Chondrocyte (in vitro differentiated cells): ENCODE data around the gene CNKSR3. TPM values are rescaled to one million over a fixed set of nuclear protein-coding genes. Genes with fewer than 3 reads are reported as not detected.
A peak's percentile ranks its signal among the peaks of the same experiment; 100 is the strongest.

Source experiments
- DNase-seq: peaks from one replicate; pipeline ENCODE4 v3.0.0; 2021; ENCODE audit warnings: mixed read lengths, low spot score
- H3K27ac Mint-ChIP-seq: one replicate; pipeline ENCODE4 v1.8.0; 2021; ENCODE audit warnings: mild to moderate bottlenecking, moderate library complexity, mixed read lengths; ENCODE audit not compliant: unreplicated experiment
- H3K27me3 Mint-ChIP-seq: 2 replicates; pipeline ENCODE4 v1.8.0; 2021; ENCODE audit warnings: low read depth, mixed read lengths
- H3K36me3 Mint-ChIP-seq: 2 replicates; pipeline ENCODE4 v1.8.0; 2021; ENCODE audit warnings: low read depth, mixed read lengths
- H3K4me1 Mint-ChIP-seq: 2 replicates; pipeline ENCODE4 v1.8.0; 2021; ENCODE audit warnings: low read depth, mild to moderate bottlenecking, mixed read lengths
- H3K4me3 Mint-ChIP-seq: one replicate; pipeline ENCODE4 v1.8.0; 2021; ENCODE audit warnings: mild to moderate bottlenecking, moderate library complexity, mixed read lengths; ENCODE audit not compliant: unreplicated experiment
- H3K9me3 Mint-ChIP-seq: 2 replicates; pipeline ENCODE4 v1.8.0; 2021; ENCODE audit warnings: low read depth, mixed read lengths
- CTCF ChIP-seq: fragments of 200-600 bp; sonication (generic); IDR thresholded peaks from 2 replicates; pipeline ENCODE4 v1.5.0; 2021; ENCODE audit warnings: antibody characterized with exemption, mild to moderate bottlenecking, moderate library complexity
- total RNA-seq: library from RNA; stranded (reverse); gene quantifications from 3 replicates; pipeline ENCODE4 v1.2.1, GENCODE V29; 2021

The CNKSR3 gene
- total RNA-seq, 1 donor from 2014 or later: 14.2 TPM

GRCh38 chr6:154447954-154448353, 62.5 kb downstream of the CNKSR3 start:
- H3K36me3 Mint-ChIP-seq: no peaks in the 10 kb centered on the region
- H3K9me3 Mint-ChIP-seq: no peaks in the 10 kb centered on the region

GRCh38 chr6:154446984-154447383, 63.5 kb downstream of the CNKSR3 start:
- H3K4me1 Mint-ChIP-seq: peaks cover 21% of the 10 kb centered on the region
- no peak for TF ChIP-seq CTCF
- DNase-seq: no peak
- peaks cover 1% of the 10 kb centered on the region for H3K36me3 Mint-ChIP-seq
- peak overlapping the region; percentile 37 for H3K27ac Mint-ChIP-seq
- no peaks in the 10 kb centered on the region for H3K9me3 Mint-ChIP-seq
- no peaks in the 10 kb centered on the region for H3K27me3 Mint-ChIP-seq
- no peak overlapping the region for H3K4me3 Mint-ChIP-seq

More at GRCh38 chr6:154447954-154448353, 62.5 kb downstream of the CNKSR3 start:
- DNase-seq: no peak
- peaks cover 27% of the 10 kb centered on the region for H3K4me1 Mint-ChIP-seq
- no peaks in the 10 kb centered on the region for H3K27me3 Mint-ChIP-seq
- H3K27ac Mint-ChIP-seq: peak overlapping the region; percentile 96
- no peak overlapping the region for H3K4me3 Mint-ChIP-seq
- no peak for TF ChIP-seq CTCF

- no peaks in the 10 kb centered on the region for H3K27me3 Mint-ChIP-seq
- H3K36me3 Mint-ChIP-seq: peaks cover 4% of the 10 kb centered on the region
- TF ChIP-seq CTCF: no peak
- H3K27ac Mint-ChIP-seq: no peak overlapping the region
- DNase-seq: no peak
- peaks cover 23% of the 10 kb centered on the region for H3K4me1 Mint-ChIP-seq
- H3K4me3 Mint-ChIP-seq: no peak overlapping the region
- H3K9me3 Mint-ChIP-seq: no peaks in the 10 kb centered on the region
These were observed 65.1 kb downstream of the CNKSR3 start for GRCh38 chr6:154445417-154445816.

- Mint-ChIP-seq H3K4me1 (peaks cover 5% of the 10 kb centered on the region), H3K9me3 (no peaks in the 10 kb centered on the region), H3K27ac (peak overlapping the region; percentile 12), H3K27me3 (no peaks in the 10 kb centered on the region), H3K36me3 (peaks cover 5% of the 10 kb centered on the region), H3K4me3 (no peak overlapping the region)
- no peak for DNase-seq
- TF ChIP-seq CTCF: no peak
These were observed 68.5 kb downstream of the CNKSR3 start for GRCh38 chr6:154441995-154442310.

- peaks cover 12% of the 10 kb centered on the region for H3K36me3 Mint-ChIP-seq
- no peaks in the 10 kb centered on the region for H3K9me3 Mint-ChIP-seq
- no peaks in the 10 kb centered on the region for H3K27me3 Mint-ChIP-seq
- H3K4me3 Mint-ChIP-seq: no peak overlapping the region
- no peak for TF ChIP-seq CTCF
- no peak overlapping the region for H3K27ac Mint-ChIP-seq
- DNase-seq: no peak
- peaks cover 5% of the 10 kb centered on the region for H3K4me1 Mint-ChIP-seq
These were observed 70.0 kb downstream of the CNKSR3 start for GRCh38 chr6:154440422-154441043.
